CD4-positive, alpha-beta T cell treated with Interleukin-17A for 4 hours (primary cell): ENCODE measurements around the gene KCTD17.

Experiments used
- DNase-seq: peaks from one replicate; pipeline ENCODE4 v3.0.0-alpha.2; 2020; ENCODE audit warnings: mixed read lengths

The KCTD17 gene

GRCh38 chr22:37107816-37108621 lies 56.5 kb downstream of the KCTD17 start:
- DNase-seq = no peak

GRCh38 chr22:37109242-37109917 lies 57.8 kb downstream of the KCTD17 start, which contains the start of gene TMPRSS6:
TSS of gene TMPRSS6 (minus strand) at chr22:37109713. CDS start at chr22:37103417, 6,296 bp downstream.
- DNase-seq = no peak

- no peak for DNase-seq
These were observed 59.7 kb downstream of the KCTD17 start for GRCh38 chr22:37111156-37111717.

DNA sequence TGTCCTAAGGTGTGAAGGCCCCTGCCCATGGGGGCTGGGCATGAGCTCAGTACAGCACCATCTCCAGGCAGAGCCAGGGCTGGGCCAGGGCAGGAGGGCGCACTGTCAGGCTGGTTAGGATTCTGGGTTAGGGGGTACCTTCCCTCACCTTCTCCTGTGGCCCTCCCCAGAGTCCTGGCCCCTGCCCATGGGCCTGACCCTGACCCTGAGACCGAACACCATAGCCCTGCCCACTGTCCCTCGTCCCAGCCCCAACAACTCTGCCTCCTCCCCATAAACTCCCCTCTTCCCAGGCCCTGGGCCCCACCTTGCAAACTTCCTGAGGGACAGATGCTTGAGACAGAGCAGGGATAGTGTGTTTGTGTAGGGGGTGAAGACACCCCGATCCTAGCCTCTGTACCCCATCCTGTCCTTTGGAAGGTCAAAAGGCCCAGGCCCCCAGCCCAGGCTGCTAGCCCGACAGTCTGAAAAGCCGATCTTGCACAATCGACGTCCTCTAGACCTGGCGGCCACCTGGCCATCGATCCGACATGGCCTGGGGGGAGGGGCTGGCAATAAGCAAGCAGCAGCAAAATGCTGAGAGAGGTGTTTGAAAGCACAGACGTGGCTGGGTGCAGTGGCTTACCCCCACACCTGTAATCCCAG lies 60.7 kb downstream of the KCTD17 start:
- no peak for DNase-seq
